SU-DHL-6 (cell line): ENCODE results near the gene SERPINI1.

Experiments
- H2AFZ ChIP-seq: fragments of 200-600 bp; sonication (generic); 2 replicates; pipeline ENCODE4 v1.6.1; 2014; ENCODE audit warnings: low read depth, mild to moderate bottlenecking, moderate library complexity, mixed read lengths, antibody characterized with exemption, low read length; ENCODE audit not compliant: severe bottlenecking
- H3F3A ChIP-seq: fragments of 200-600 bp; shearing (Covaris generic); 2 replicates; pipeline ENCODE4 v1.6.0; 2016; ENCODE audit warnings: antibody characterized with exemption, mild to moderate bottlenecking; ENCODE audit not compliant: insufficient read depth
- H3K27ac ChIP-seq: fragments of 200-600 bp; sonication (generic); 2 replicates; pipeline ENCODE4 v1.5.1; 2016; ENCODE audit warnings: low read depth, mild to moderate bottlenecking, low read length, moderate library complexity, mixed read lengths
- H3K27me3 ChIP-seq: fragments of 200-600 bp; sonication (generic), shearing (Covaris generic); 2 replicates; pipeline ENCODE4 v1.6.0; 2014; ENCODE audit warnings: mild to moderate bottlenecking, low read length
- H3K36me3 ChIP-seq: fragments of 200-600 bp; sonication (generic); 2 replicates; pipeline ENCODE4 v1.6.1; 2014; ENCODE audit warnings: mild to moderate bottlenecking, low read length, mixed read lengths
- H3K4me2 ChIP-seq: fragments of 300-600, 200-600 bp; shearing (Covaris generic), sonication (generic); 2 replicates; pipeline ENCODE4 v1.6.0; 2014; ENCODE audit warnings: low read length, low read depth, mild to moderate bottlenecking; ENCODE audit not compliant: poor library complexity, severe bottlenecking
- H3K4me3 ChIP-seq: fragments of 200-600 bp; sonication (generic); 2 replicates; pipeline ENCODE4 v1.5.1; 2014; ENCODE audit warnings: antibody characterized with exemption, low read length, mild to moderate bottlenecking, mixed read lengths; ENCODE audit not compliant: insufficient read depth, poor library complexity, severe bottlenecking
- H3K79me2 ChIP-seq: fragments of 200-600 bp; sonication (generic); 2 replicates; pipeline ENCODE4 v1.6.1; 2014; ENCODE audit warnings: mild to moderate bottlenecking, low read length, moderate library complexity; ENCODE audit not compliant: insufficient read depth
- H3K9ac ChIP-seq: fragments of 200-600 bp; sonication (generic); 2 replicates; pipeline ENCODE4 v1.7.0; 2014; ENCODE audit warnings: mild to moderate bottlenecking, low read length
- H3K9me2 ChIP-seq: fragments of 200-600 bp; sonication (generic); replicated peaks from 2 replicates; pipeline ENCODE4 v1.6.1; 2014; ENCODE audit warnings: low read length; ENCODE audit not compliant: insufficient read depth
- H3K9me3 ChIP-seq: fragments of 200-600 bp; sonication (generic); 2 replicates; pipeline ENCODE4 v1.6.1; 2014; ENCODE audit warnings: low read length, mixed read lengths; ENCODE audit not compliant: insufficient read depth
- H4K20me1 ChIP-seq: fragments of 200-600 bp; sonication (generic); 2 replicates; pipeline ENCODE4 v1.6.1; 2014; ENCODE audit warnings: low read depth, mild to moderate bottlenecking, antibody characterized with exemption, low read length, moderate library complexity, mixed read lengths
- CTCF ChIP-seq: fragments of 200-600 bp; sonication (generic); IDR thresholded peaks from one replicate; pipeline ENCODE4 v1.5.1; 2017; ENCODE audit warnings: antibody characterized with exemption, mild to moderate bottlenecking, low read length, moderate library complexity; ENCODE audit not compliant: insufficient read depth, poor library complexity, severe bottlenecking
- EZH2phosphoT487 ChIP-seq: fragments of 200-600 bp; sonication (generic), shearing (Covaris generic); conservative IDR thresholded peaks from 2 replicates; pipeline ENCODE4 v1.6.1; 2018; ENCODE audit warnings: mild to moderate bottlenecking, antibody characterized with exemption, low read length, moderate library complexity, mixed read lengths

Gene SERPINI1

GRCh38 chr3:167829071-167829470 is 93.5 kb downstream of the SERPINI1 start:
- Histone ChIP-seq H4K20me1 (no peaks in the 10 kb centered on the region), H2AFZ (peak overlapping the region; percentile 80), H3K4me3 (peak overlapping the region; percentile 17), H3K9me2 (no peaks in the 10 kb centered on the region), H3K4me2 (peak overlapping the region; percentile 73), H3K9ac (peak overlapping the region; percentile 23), H3K36me3 (no peaks in the 10 kb centered on the region), H3K27ac (peak overlapping the region; percentile 83), H3K79me2 (no peaks in the 10 kb centered on the region), H3F3A (peaks cover 24% of the 10 kb centered on the region), H3K9me3 (no peaks in the 10 kb centered on the region), H3K27me3 (no peaks in the 10 kb centered on the region)
- no peak for TF ChIP-seq CTCF
- TF ChIP-seq EZH2phosphoT487: no peak

GRCh38 chr3:167830007-167830406 is 94.5 kb downstream of the SERPINI1 start:
- no peak for TF ChIP-seq CTCF
- TF ChIP-seq EZH2phosphoT487: no peak
- peak overlapping the region; percentile 80 for H2AFZ ChIP-seq
- peaks cover 24% of the 10 kb centered on the region for H3F3A ChIP-seq
- peak overlapping the region; percentile 73 for H3K4me2 ChIP-seq
- no peaks in the 10 kb centered on the region for H3K9me2 ChIP-seq
- no peaks in the 10 kb centered on the region for H4K20me1 ChIP-seq
- H3K9ac ChIP-seq: peak overlapping the region; percentile 23
- peak overlapping the region; percentile 83 for H3K27ac ChIP-seq
- no peaks in the 10 kb centered on the region for H3K27me3 ChIP-seq
- H3K9me3 ChIP-seq: no peaks in the 10 kb centered on the region
- H3K79me2 ChIP-seq: no peaks in the 10 kb centered on the region
- H3K4me3 ChIP-seq: peak overlapping the region; percentile 29
- no peaks in the 10 kb centered on the region for H3K36me3 ChIP-seq

GRCh38 chr3:167835359-167835758 is 99.8 kb downstream of the SERPINI1 start:
- H4K20me1 ChIP-seq: no peaks in the 10 kb centered on the region
- no peaks in the 10 kb centered on the region for H3K36me3 ChIP-seq
- H3K9me3 ChIP-seq: no peaks in the 10 kb centered on the region

More at GRCh38 chr3:167835359-167835758, 99.8 kb downstream of the SERPINI1 start:
- Histone ChIP-seq H3K9ac (no peak overlapping the region), H3K79me2 (no peaks in the 10 kb centered on the region), H3K4me2 (no peak overlapping the region), H3K9me2 (no peaks in the 10 kb centered on the region), H2AFZ (no peak overlapping the region), H3K27ac (no peak overlapping the region), H3K4me3 (no peak overlapping the region), H3K27me3 (no peaks in the 10 kb centered on the region), H3F3A (peaks cover 4% of the 10 kb centered on the region)
- TF ChIP-seq EZH2phosphoT487: no peak
- TF ChIP-seq CTCF: no peak
